Caco-2 (cell line): ENCODE data around the gene CFAP46. TPM values are rescaled to one million over a fixed set of nuclear protein-coding genes. Genes with fewer than 3 reads are reported as not detected.

ENCODE experiments used
- BruUV-seq: library from RNA; stranded (reverse); fragments of 400-500 nt; replicated peaks from 2 replicates; lab custom pipeline; 2021; lab: Mats Ljungman, UMichigan
- CTCF ChIA-PET: fragments of 300-600 bp; sonication (Branson Sonifier 250); formaldehyde crosslinking; loops from one replicate; lab custom pipeline; 2022; ENCODE audit warnings: antibody characterized with exemption; lab: Charles Lee
- POLR2A ChIA-PET: fragments of 300-600 bp; sonication (Branson Sonifier 250); formaldehyde crosslinking; loops from one replicate; lab custom pipeline; 2022; ENCODE audit warnings: antibody characterized with exemption; lab: Charles Lee
- DNase-seq, 2 experiments: peaks; one replicate each; pipeline versions ENCODE4 v3.0.0 to v3.0.0-alpha.2; 2020 to 2022
- H3K27me3 ChIP-seq: replicated peaks from 2 replicates; pipeline ENCODE4 v1.6.0; 2011; ENCODE audit warnings: low read length; ENCODE audit not compliant: control insufficient read depth, insufficient read depth
- H3K36me3 ChIP-seq: 2 replicates; pipeline ENCODE4 v1.5.1; 2011; ENCODE audit warnings: low read length; ENCODE audit not compliant: control insufficient read depth, insufficient read depth
- H3K4me1 ChIP-seq: fragments of 250-450 bp; sonication (Bioruptor Pico); 2 replicates; pipeline ENCODE4 v1.5.1; 2020; ENCODE audit warnings: mild to moderate bottlenecking
- H3K4me3 ChIP-seq: 2 replicates; pipeline ENCODE4 v1.5.1; 2011; ENCODE audit warnings: low read depth, mild to moderate bottlenecking, control low read depth, low read length
- H3K9me3 ChIP-seq: fragments of 250-450 bp; sonication (Bioruptor Pico); 2 replicates; pipeline ENCODE4 v1.5.1; 2020; ENCODE audit warnings: mild to moderate bottlenecking, moderate library complexity
- H3K27ac Mint-ChIP-seq: one replicate; pipeline ENCODE4 v1.8.0; 2022; ENCODE audit warnings: mixed read lengths; ENCODE audit not compliant: unreplicated experiment
- H3K27me3 Mint-ChIP-seq: one replicate; pipeline ENCODE4 v1.8.0; 2022; ENCODE audit warnings: mixed read lengths; ENCODE audit not compliant: insufficient read depth, unreplicated experiment
- H3K36me3 Mint-ChIP-seq: one replicate; pipeline ENCODE4 v1.8.0; 2022; ENCODE audit warnings: mild to moderate bottlenecking, mixed read lengths; ENCODE audit not compliant: insufficient read depth, unreplicated experiment
- H3K4me1 Mint-ChIP-seq: one replicate; pipeline ENCODE4 v1.8.0; 2022; ENCODE audit warnings: low read depth, mixed read lengths; ENCODE audit not compliant: unreplicated experiment
- H3K4me3 Mint-ChIP-seq: one replicate; pipeline ENCODE4 v1.8.0; 2022; ENCODE audit warnings: mild to moderate bottlenecking, moderate library complexity, mixed read lengths; ENCODE audit not compliant: unreplicated experiment
- H3K9me3 Mint-ChIP-seq: one replicate; pipeline ENCODE4 v1.8.0; 2022; ENCODE audit warnings: mixed read lengths; ENCODE audit not compliant: unreplicated experiment
- CTCF ChIP-seq, 2 experiments: fragments of 200-600 bp in 1 of 2; IDR thresholded peaks; 1 replicate in 1 of 2; 2 replicates in 1 of 2; pipeline versions ENCODE4 v1.5.1 to v1.8.0; 2011 to 2022; ENCODE audit warnings: antibody characterized with exemption in 1 of 2, control low read depth in 1 of 2, inconsistent platforms in 1 of 2, low read depth in 1 of 2, low read length in 1 of 2, mild to moderate bottlenecking in 1 of 2, moderate library complexity in 1 of 2; ENCODE audit not compliant: insufficient read depth in 1 of 2, severe bottlenecking in 1 of 2, unreplicated experiment in 1 of 2
- intact Hi-C: fragments of 100-400 bp; cut with micrococcal nuclease; formaldehyde crosslinking; loops from one replicate; pipeline ENCODE4 v1.10.0; 2022; ENCODE audit not compliant: unreplicated experiment
- total RNA-seq: library from RNA; stranded (reverse); gene quantifications from 2 replicates; pipeline ENCODE4 v1.2.3, GENCODE V29; 2022

Gene CFAP46
- total RNA-seq, 1 experiment from 2014 or later = not detected

- Mint-ChIP-seq H3K4me3 (no peak overlapping the region), H3K4me1 (peaks cover 8% of the 10 kb centered on the region), H3K9me3 (peaks cover 17% of the 10 kb centered on the region), H3K27ac (no peak overlapping the region), H3K36me3 (no peaks in the 10 kb centered on the region), H3K27me3 (peaks cover 24% of the 10 kb centered on the region)
- intact Hi-C loops = no loop called here
- no TSS peak for BruUV-seq
- ChIA-PET POLR2A (no interaction called here), CTCF (interaction anchor here (0.6 kb wide), 1 partner anchor 671 kb away, joined by 5 read pairs; no protein-coding TSS in a partner anchor)
- no peak for TF ChIP-seq CTCF (IDR thresholded peaks at IDR 0.05; ENCODE audit: insufficient read depth in 1 of 2, low read depth in 1 of 2, low read length in 1 of 2, severe bottlenecking in 1 of 2, unreplicated experiment in 1 of 2)
- Histone ChIP-seq H3K9me3 (no peaks in the 10 kb centered on the region; the same call in 1 of the 2 replicates), H3K27me3 (no peaks in the 10 kb centered on the region), H3K36me3 (no peaks in the 10 kb centered on the region), H3K4me1 (no peaks in the 10 kb centered on the region), H3K4me3 (no peak overlapping the region)
- DNase-seq = no peak
Observed at GRCh38 chr10:132815168-132815857, 127.1 kb downstream of the CFAP46 start.

DNA sequence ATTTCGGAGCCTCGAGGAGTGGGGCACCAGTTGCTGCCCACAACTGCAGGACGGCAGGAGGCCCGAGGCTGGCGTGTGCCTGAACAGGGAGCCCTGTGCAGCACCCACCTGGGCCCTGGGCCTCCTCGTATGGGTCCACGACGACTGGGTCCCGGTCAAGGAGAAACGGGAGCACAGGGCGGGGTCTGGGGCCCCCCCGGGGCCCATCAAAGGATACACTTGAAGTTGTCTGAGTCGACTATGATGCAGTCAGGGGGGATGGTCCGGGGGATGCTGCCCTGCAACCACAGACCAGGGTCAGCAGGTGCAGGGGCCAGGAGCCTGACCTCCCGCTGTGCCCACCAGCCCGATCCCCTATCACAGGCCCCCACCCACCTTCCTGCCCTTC is 127.9 kb downstream of the CFAP46 start:
- intact Hi-C loops = no loop called here
- Histone ChIP-seq H3K36me3 (no peaks in the 10 kb centered on the region), H3K4me3 (no peak overlapping the region), H3K9me3 (no peaks in the 10 kb centered on the region), H3K4me1 (no peaks in the 10 kb centered on the region), H3K27me3 (no peaks in the 10 kb centered on the region)
- no peak for TF ChIP-seq CTCF (IDR thresholded peaks at IDR 0.05; ENCODE audit: insufficient read depth in 1 of 2, low read depth in 1 of 2, low read length in 1 of 2, severe bottlenecking in 1 of 2, unreplicated experiment in 1 of 2)
- Mint-ChIP-seq H3K27ac (no peak overlapping the region), H3K4me3 (no peak overlapping the region), H3K4me1 (peaks cover 8% of the 10 kb centered on the region), H3K36me3 (no peaks in the 10 kb centered on the region), H3K9me3 (peaks cover 9% of the 10 kb centered on the region), H3K27me3 (peaks cover 23% of the 10 kb centered on the region)
- ChIA-PET POLR2A (no interaction called here), CTCF (no interaction called here)
- DNase-seq = no peak
- no TSS peak for BruUV-seq

DNA sequence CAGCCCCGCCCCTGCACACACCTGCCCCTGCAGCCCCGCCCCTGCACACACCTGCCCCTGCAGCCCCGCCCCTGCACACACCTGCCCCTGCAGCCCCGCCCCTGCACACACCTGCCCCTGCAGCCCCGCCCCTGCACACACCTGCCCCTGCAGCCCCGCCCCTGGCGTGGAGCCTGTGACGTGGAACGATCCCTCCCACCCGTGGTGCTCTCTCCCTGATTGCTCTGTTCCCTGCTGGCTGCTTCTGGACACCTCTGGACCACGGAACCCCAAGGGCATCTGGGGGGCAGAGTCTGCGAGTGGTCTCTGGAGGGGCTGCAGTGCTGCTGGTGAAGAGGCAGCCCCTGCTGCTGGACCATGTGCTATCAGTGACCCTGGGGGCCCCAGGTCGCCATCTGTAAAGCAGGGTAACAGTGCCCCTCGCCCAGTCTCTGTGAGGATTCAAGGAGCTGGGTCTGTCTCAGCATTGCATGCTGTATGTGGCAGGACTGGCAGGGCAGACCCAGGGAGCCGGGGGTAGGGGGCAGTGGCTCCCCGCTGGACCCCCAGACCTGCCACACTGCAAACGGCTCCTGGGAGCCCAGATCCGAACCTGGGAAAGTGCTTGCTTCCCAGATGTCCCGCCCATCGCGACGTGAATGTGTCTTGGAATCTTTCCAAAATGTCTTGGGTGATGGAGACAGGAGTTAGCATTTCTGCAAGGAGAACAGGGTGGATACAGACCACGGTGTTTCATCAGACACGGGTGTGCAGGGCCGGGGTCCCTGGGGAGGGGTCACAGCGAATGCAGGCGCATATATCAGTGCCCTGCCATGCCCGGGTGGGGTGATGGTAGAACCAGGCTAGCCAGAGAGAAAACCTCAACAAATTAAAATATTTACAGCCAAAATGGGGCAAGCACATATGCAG is 128.6 kb downstream of the CFAP46 start:
- ChIA-PET POLR2A (no interaction called here), CTCF (no interaction called here)
- no TSS peak for BruUV-seq
- H3K36me3 ChIP-seq = no peaks in the 10 kb centered on the region
- Mint-ChIP-seq H3K36me3 (no peaks in the 10 kb centered on the region), H3K9me3 (peaks cover 3% of the 10 kb centered on the region), H3K27ac (no peak overlapping the region), H3K4me1 (peaks cover 8% of the 10 kb centered on the region), H3K4me3 (no peak overlapping the region), H3K27me3 (peaks cover 23% of the 10 kb centered on the region)
- TF ChIP-seq CTCF (IDR thresholded peaks at IDR 0.05; ENCODE audit: insufficient read depth in 1 of 2, low read depth in 1 of 2, low read length in 1 of 2, severe bottlenecking in 1 of 2, unreplicated experiment in 1 of 2) = no peak
- no peaks in the 10 kb centered on the region for H3K4me1 ChIP-seq
- no peak overlapping the region for H3K4me3 ChIP-seq
- peak in 1 of 2 experiments; percentile 31 for DNase-seq
- intact Hi-C loops = no loop called here
- no peaks in the 10 kb centered on the region for H3K27me3 ChIP-seq
- H3K9me3 ChIP-seq = no peaks in the 10 kb centered on the region
